HG03025 (cell line): ENCODE data around the gene WDR12.
A peak's percentile ranks its signal among the peaks of the same experiment; 100 is the strongest.
"Not testable (repeated sequence)": the region's sequence is repeated elsewhere in the genome, so short reads cannot be mapped to it uniquely, and the experiment has no call there.

ENCODE experiments used
- ATAC-seq: cut with Tn5 transposase; IDR thresholded peaks from one replicate; pipeline ENCODE4 v1.9.1; 2021; ENCODE audit warnings: mild to moderate bottlenecking, moderate library complexity; ENCODE audit not compliant: unreplicated experiment, low FRiP score

The WDR12 gene

GRCh38 chr2:202911512-202912341, at the start of gene WDR12, which contains the start of gene CARF:
Gene WDR12 (minus strand): TSS chr2:202911673. CDS start chr2:202911476, 197 bp downstream.
Gene CARF (plus strand): TSS chr2:202912275. CDS start chr2:202941903, 29,628 bp downstream.
- peak; percentile 75 for ATAC-seq

GRCh38 chr2:202960524-202960923, 49.1 kb upstream of the WDR12 start:
- no peak for ATAC-seq

GRCh38 chr2:202950592-202950991, 39.1 kb upstream of the WDR12 start:
- ATAC-seq: no peak

- not testable (repeated sequence) for ATAC-seq
Measured at GRCh38 chr2:202949333-202949732, 37.9 kb upstream of the WDR12 start.

GRCh38 chr2:202945497-202945896, 34.0 kb upstream of the WDR12 start:
- no peak for ATAC-seq

GRCh38 chr2:202944816-202945215, 33.3 kb upstream of the WDR12 start:
- ATAC-seq: no peak

- no peak for ATAC-seq
Measured at GRCh38 chr2:202944408-202944807, 32.9 kb upstream of the WDR12 start.

- ATAC-seq: no peak
Measured at GRCh38 chr2:202941771-202942170, 30.3 kb upstream of the WDR12 start.

GRCh38 chr2:202938960-202939359, 27.5 kb upstream of the WDR12 start:
- ATAC-seq: no peak

GRCh38 chr2:202934456-202934855, 23.0 kb upstream of the WDR12 start:
- no peak for ATAC-seq

- no peak for ATAC-seq
Measured at GRCh38 chr2:202933958-202934357, 22.5 kb upstream of the WDR12 start.

- no peak for ATAC-seq
Measured at GRCh38 chr2:202933139-202933510, 21.7 kb upstream of the WDR12 start.

GRCh38 chr2:202932425-202933138, 21.1 kb upstream of the WDR12 start:
- no peak for ATAC-seq

- no peak for ATAC-seq
Measured at GRCh38 chr2:202918860-202919259, 7.4 kb upstream of the WDR12 start.

- peak; percentile 50 for ATAC-seq
Measured at GRCh38 chr2:202912342-202913201, 1.1 kb upstream of the WDR12 start.

- peak; percentile 14 for ATAC-seq
Measured at GRCh38 chr2:202911203-202911511, 316 bp downstream of the WDR12 start.

- ATAC-seq: no peak
Measured at GRCh38 chr2:202910698-202911097, 775 bp downstream of the WDR12 start.

GRCh38 chr2:202910250-202910649, 1.2 kb downstream of the WDR12 start:
- ATAC-seq: not testable (repeated sequence)

- ATAC-seq: no peak
Measured at GRCh38 chr2:202909394-202910192, 1.9 kb downstream of the WDR12 start.

- ATAC-seq: no peak
Measured at GRCh38 chr2:202908186-202908585, 3.3 kb downstream of the WDR12 start.
